ENCODE results near the gene SLC25A45. TPM values are rescaled to one million over a fixed set of nuclear protein-coding genes. Genes with fewer than 3 reads are reported as not detected.

Gene SLC25A45
- 5.0 TPM for total RNA-seq
- 1 to 10 TPM; 4.0 to 8.3 (median 5.3) TPM for polyA plus RNA-seq (ENCODE audit: insufficient read depth in 1 of 8, insufficient read length in 8 of 8, low replicate concordance in 1 of 8)
- long read RNA-seq, donor 1 = 0 reads
- long read RNA-seq, donor 2 = 0 reads
- long read RNA-seq, donor 3, partial matches to known transcripts = 0 of 1 reads
- long read RNA-seq, donor 3, other reads (novel, unspliced or antisense) = 0 of 1 reads
- long read RNA-seq, donor 4 = 0 reads
- long read RNA-seq, donor 5 = 0 reads
- long read RNA-seq, donor 6 = 0 reads
- long read RNA-seq, donor 7 = 0 reads
- long read RNA-seq, donor 8 = 0 reads
- long read RNA-seq, donor 9 = 0 reads
- long read RNA-seq, donor 10, partial matches to known transcripts = 0 of 1 reads
- long read RNA-seq, donor 10, other reads (novel, unspliced or antisense) = 0 of 1 reads
- long read RNA-seq, donor 11 = 0 reads

GRCh38 chr11:65382033-65382803 lies at the start of gene SLC25A45:
Gene SLC25A45 (minus strand): TSS chr11:65382646. CDS start chr11:65381951, 695 bp downstream.
- H3K4me1 ChIP-seq (ENCODE audit: control insufficient read depth, insufficient read depth, low read length) = peaks cover 47% of the 10 kb centered on the region

GRCh38 chr11:65431451-65432099 lies 49.1 kb upstream of the SLC25A45 start:
- no CpG with 5 or more reads among the region's 4 CpGs for WGBS (ENCODE audit: insufficient coverage)
- Histone ChIP-seq H3K4me3 (ENCODE audit: low read length) (no peak overlapping the region), H3K27me3 (ENCODE audit: control insufficient read depth, insufficient read depth, low read length) (no peaks in the 10 kb centered on the region), H3K4me1 (ENCODE audit: control insufficient read depth, insufficient read depth, low read length) (peaks cover 21% of the 10 kb centered on the region), H3K27ac (ENCODE audit: low read length) (no peak overlapping the region), H3K36me3 (ENCODE audit: control insufficient read depth, insufficient read depth, low read length) (peaks cover 39% of the 10 kb centered on the region), H3K9me3 (replicated peaks; ENCODE audit: control insufficient read depth, low read depth, low read length) (no peaks in the 10 kb centered on the region)
- DNase-seq = no peak

More at GRCh38 chr11:65382033-65382803, at the start of gene SLC25A45:
- no peaks in the 10 kb centered on the region for H3K27me3 ChIP-seq (ENCODE audit: control insufficient read depth, insufficient read depth, low read length)
- H3K36me3 ChIP-seq (ENCODE audit: control insufficient read depth, insufficient read depth, low read length) = no peaks in the 10 kb centered on the region
- H3K27ac ChIP-seq (ENCODE audit: low read length) = peak within 1 kb of the TSS; percentile 97
- peak; percentile 93 for DNase-seq
- 7% methylated on average over 16 of the region's 27 CpGs for WGBS (ENCODE audit: insufficient coverage)
- H3K9me3 ChIP-seq (replicated peaks; ENCODE audit: control insufficient read depth, low read depth, low read length) = no peaks in the 10 kb centered on the region
- H3K4me3 ChIP-seq (ENCODE audit: low read length) = peak within 1 kb of the TSS; percentile 36

GRCh38 chr11:65430406-65431217 lies 48.2 kb upstream of the SLC25A45 start:
- peak overlapping the region; percentile 86 for H3K27ac ChIP-seq (ENCODE audit: low read length)
- H3K36me3 ChIP-seq (ENCODE audit: control insufficient read depth, insufficient read depth, low read length) = peaks cover 29% of the 10 kb centered on the region
- H3K9me3 ChIP-seq (replicated peaks; ENCODE audit: control insufficient read depth, low read depth, low read length) = no peaks in the 10 kb centered on the region
- peak; percentile 71 for DNase-seq
- H3K27me3 ChIP-seq (ENCODE audit: control insufficient read depth, insufficient read depth, low read length) = no peaks in the 10 kb centered on the region
- peaks cover 23% of the 10 kb centered on the region for H3K4me1 ChIP-seq (ENCODE audit: control insufficient read depth, insufficient read depth, low read length)
- no peak overlapping the region for H3K4me3 ChIP-seq (ENCODE audit: low read length)
- WGBS (ENCODE audit: insufficient coverage) = no CpG with 5 or more reads among the region's 6 CpGs

GRCh38 chr11:65429724-65430405 lies 47.4 kb upstream of the SLC25A45 start:
- Histone ChIP-seq H3K9me3 (replicated peaks; ENCODE audit: control insufficient read depth, low read depth, low read length) (no peaks in the 10 kb centered on the region), H3K4me3 (ENCODE audit: low read length) (no peak overlapping the region), H3K27ac (ENCODE audit: low read length) (peak overlapping the region; percentile 86), H3K36me3 (ENCODE audit: control insufficient read depth, insufficient read depth, low read length) (peaks cover 24% of the 10 kb centered on the region), H3K4me1 (ENCODE audit: control insufficient read depth, insufficient read depth, low read length) (peaks cover 26% of the 10 kb centered on the region), H3K27me3 (ENCODE audit: control insufficient read depth, insufficient read depth, low read length) (no peaks in the 10 kb centered on the region)
- DNase-seq = peak; percentile 82
- WGBS (ENCODE audit: insufficient coverage) = 0% methylated on average over 2 of the region's 9 CpGs

DNA sequence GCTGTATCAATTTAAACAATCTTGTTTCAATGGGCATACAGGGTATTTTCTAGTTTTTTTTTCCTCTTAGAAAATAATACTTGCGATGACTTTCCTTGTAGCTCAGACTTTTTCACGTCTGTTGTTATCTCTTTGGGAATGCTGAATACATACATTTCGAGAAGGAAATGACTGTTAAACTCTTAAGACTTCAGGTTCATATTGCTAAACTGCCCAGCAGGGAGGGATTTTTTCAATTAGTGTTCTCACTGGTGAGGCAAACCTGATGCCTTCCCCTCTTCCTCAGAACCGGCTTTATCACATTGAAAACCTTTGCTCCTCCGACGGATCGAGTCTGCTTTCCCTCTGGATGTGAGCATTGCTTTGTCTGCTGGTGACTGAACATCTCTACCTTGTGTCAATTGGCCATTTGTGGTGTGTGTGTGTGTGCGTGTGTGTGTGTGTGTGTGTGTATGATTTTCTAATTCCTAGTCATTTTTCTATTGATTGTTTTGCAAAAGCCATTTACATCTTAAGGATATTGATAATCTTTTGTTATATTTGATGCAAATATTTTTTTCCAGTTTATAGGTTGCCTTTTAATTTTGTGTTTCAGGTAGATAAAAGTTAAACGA lies 46.7 kb upstream of the SLC25A45 start:
- peaks cover 30% of the 10 kb centered on the region for H3K4me1 ChIP-seq (ENCODE audit: control insufficient read depth, insufficient read depth, low read length)
- no CpG with 5 or more reads among the region's 9 CpGs for WGBS (ENCODE audit: insufficient coverage)

GRCh38 chr11:65428578-65429067 lies 46.2 kb upstream of the SLC25A45 start:
- Histone ChIP-seq H3K4me3 (ENCODE audit: low read length) (no peak overlapping the region), H3K4me1 (ENCODE audit: control insufficient read depth, insufficient read depth, low read length) (peaks cover 35% of the 10 kb centered on the region), H3K36me3 (ENCODE audit: control insufficient read depth, insufficient read depth, low read length) (peaks cover 14% of the 10 kb centered on the region), H3K9me3 (replicated peaks; ENCODE audit: control insufficient read depth, low read depth, low read length) (no peaks in the 10 kb centered on the region), H3K27ac (ENCODE audit: low read length) (peak overlapping the region; percentile 26), H3K27me3 (ENCODE audit: control insufficient read depth, insufficient read depth, low read length) (no peaks in the 10 kb centered on the region)
- no CpG with 5 or more reads among the region's 5 CpGs for WGBS (ENCODE audit: insufficient coverage)
- DNase-seq = no peak

More for the DNA sequence above, 46.7 kb upstream of the SLC25A45 start:
- H3K9me3 ChIP-seq (replicated peaks; ENCODE audit: control insufficient read depth, low read depth, low read length) = no peaks in the 10 kb centered on the region
- H3K27ac ChIP-seq (ENCODE audit: low read length) = peak overlapping the region; percentile 62
- peaks cover 17% of the 10 kb centered on the region for H3K36me3 ChIP-seq (ENCODE audit: control insufficient read depth, insufficient read depth, low read length)
- no peak overlapping the region for H3K4me3 ChIP-seq (ENCODE audit: low read length)
- H3K27me3 ChIP-seq (ENCODE audit: control insufficient read depth, insufficient read depth, low read length) = no peaks in the 10 kb centered on the region
- no peak for DNase-seq

DNA sequence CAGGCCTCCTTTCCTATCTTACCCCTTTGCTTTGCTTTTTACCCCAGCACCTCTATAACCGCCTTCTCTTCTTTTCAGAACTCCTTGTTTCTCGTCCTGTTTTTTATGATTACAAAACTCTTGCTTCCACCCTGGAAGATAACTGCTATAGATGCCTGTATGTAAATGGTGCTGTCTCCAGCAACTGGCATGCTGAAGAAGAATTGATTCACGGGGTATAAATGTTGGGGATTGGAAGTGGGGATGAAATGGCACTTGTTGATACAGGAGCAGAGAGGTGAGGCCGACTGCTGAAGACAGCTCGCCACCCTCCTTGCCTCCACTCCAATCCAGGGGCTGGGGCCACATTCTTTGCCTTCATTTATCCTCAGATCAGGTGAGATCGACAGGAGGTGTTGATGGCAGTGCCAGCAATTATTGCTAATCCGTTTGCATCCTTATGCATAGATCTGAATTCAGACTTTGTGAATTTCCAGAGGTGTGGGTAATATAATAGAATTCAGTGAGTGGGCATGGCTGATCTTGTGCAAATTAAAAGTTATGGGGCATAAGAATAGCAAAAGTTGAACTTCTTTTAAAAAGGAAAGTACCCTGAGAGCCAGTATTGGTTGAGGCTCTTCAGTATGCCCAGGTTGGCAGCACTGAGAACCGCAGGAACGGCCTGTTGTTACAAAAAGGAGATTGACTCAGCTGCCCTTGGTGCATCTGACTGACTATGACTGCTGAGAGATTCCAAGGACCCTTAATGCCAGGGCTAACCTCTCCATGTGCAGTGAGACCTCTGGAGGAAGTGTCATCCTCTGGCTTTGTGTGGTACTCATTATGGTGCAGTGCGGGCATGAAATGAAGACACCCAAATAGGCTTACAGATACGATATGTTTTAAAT lies 45.5 kb upstream of the SLC25A45 start:
- no peak for DNase-seq
- 20% methylated on average over 1 of the region's 11 CpGs for WGBS (ENCODE audit: insufficient coverage)
- H3K36me3 ChIP-seq (ENCODE audit: control insufficient read depth, insufficient read depth, low read length) = peaks cover 14% of the 10 kb centered on the region
- no peak overlapping the region for H3K4me3 ChIP-seq (ENCODE audit: low read length)
- H3K27me3 ChIP-seq (ENCODE audit: control insufficient read depth, insufficient read depth, low read length) = no peaks in the 10 kb centered on the region
- H3K4me1 ChIP-seq (ENCODE audit: control insufficient read depth, insufficient read depth, low read length) = peaks cover 42% of the 10 kb centered on the region
- H3K27ac ChIP-seq (ENCODE audit: low read length) = peak overlapping the region; percentile 29
- no peaks in the 10 kb centered on the region for H3K9me3 ChIP-seq (replicated peaks; ENCODE audit: control insufficient read depth, low read depth, low read length)

Measured in muscle of leg (tissue), 16 donors.